GM12878 (cell line): Measurements from ENCODE around the gene MIER3. TPM values are rescaled to one million over a fixed set of nuclear protein-coding genes. Genes with fewer than 3 reads are reported as not detected.

ENCODE experiments used
- ATAC-seq: fragments of 200-7000 bp; cut with Tn5 transposase; 3 replicates; pipeline ENCODE4 v1.9.1; 2020; ENCODE audit warnings: mild to moderate bottlenecking, moderate library complexity
- BruUV-seq: library from RNA; stranded (reverse); fragments of 400-500 nt; replicated peaks from 2 replicates; lab custom pipeline; 2021; lab: Mats Ljungman, UMichigan
- CTCF ChIA-PET: fragments of 300-600 bp; sonication (Branson Sonifier 250); formaldehyde crosslinking; extraction: SDS; loops from one replicate; lab custom pipeline; 2021; ENCODE audit warnings: inconsistent platforms; lab: Yijun Ruan, JAX
- POLR2A ChIA-PET: fragments of 350-600 bp; formaldehyde crosslinking; extraction: SDS; loops from one replicate; lab custom pipeline; 2021; ENCODE audit warnings: inconsistent platforms; lab: Charles Lee
- RAD21 ChIA-PET: fragments of 300-600 bp; sonication (Branson Sonifier 250); formaldehyde crosslinking; loops from one replicate; lab custom pipeline; 2023; ENCODE audit warnings: antibody characterized with exemption; ENCODE audit not compliant: unreplicated experiment; lab: Charles Lee
- SMC1A ChIA-PET: fragments of 300-600 bp; sonication (Branson Sonifier 250); formaldehyde crosslinking; loops from one replicate; lab custom pipeline; 2023; ENCODE audit not compliant: unreplicated experiment, uncharacterized antibody; lab: Charles Lee
- DNase-seq: peaks from one replicate; pipeline ENCODE4 v3.0.0-alpha.2; 2011; ENCODE audit warnings: low read depth, low spot score
- FAIRE-seq: peaks from 3 replicates; lab custom pipeline; 2011; peaks lifted over from hg19 to GRCh38; lab: Jason Lieb, UNC
- H2AFZ ChIP-seq: 2 replicates; pipeline ENCODE4 v1.6.0; 2011; ENCODE audit warnings: low read depth, low read length, control low read depth; ENCODE audit not compliant: control insufficient read depth
- H3K27ac ChIP-seq: 2 replicates; pipeline ENCODE4 v1.5.1; 2011; ENCODE audit warnings: control low read depth; ENCODE audit not compliant: control insufficient read depth, insufficient read depth
- H3K27me3 ChIP-seq, 2 experiments: replicated peaks in 1 of 2; 2 replicates each; pipeline versions ENCODE4 v1.6.0 to v1.6.1; 2011; ENCODE audit warnings: low read length in 1 of 2; ENCODE audit not compliant: control insufficient read depth in 2 of 2, insufficient read depth in 2 of 2
- H3K36me3 ChIP-seq, 2 experiments: 2 replicates each; pipeline ENCODE4 v1.5.1; 2011; ENCODE audit warnings: low read length in 1 of 2; ENCODE audit not compliant: control insufficient read depth in 2 of 2, insufficient read depth in 2 of 2
- H3K4me1 ChIP-seq: 2 replicates; pipeline ENCODE4 v1.6.1; 2011; ENCODE audit warnings: mild to moderate bottlenecking, low read length, moderate library complexity, mixed read lengths; ENCODE audit not compliant: control insufficient read depth, insufficient read depth
- H3K4me2 ChIP-seq: 2 replicates; pipeline ENCODE4 v1.6.0; 2011; ENCODE audit warnings: control low read depth; ENCODE audit not compliant: control insufficient read depth, insufficient read depth
- H3K4me3 ChIP-seq: fragments of 200-600 bp; sonication (generic); 2 replicates; pipeline ENCODE4 v1.5.1; 2016
- H3K79me2 ChIP-seq: 2 replicates; pipeline ENCODE4 v1.6.0; 2011; ENCODE audit warnings: low read length; ENCODE audit not compliant: control insufficient read depth, insufficient read depth
- H3K9ac ChIP-seq: 2 replicates; pipeline ENCODE4 v1.8.0; 2011; ENCODE audit warnings: low read length, control low read depth, mixed read lengths; ENCODE audit not compliant: control insufficient read depth, insufficient read depth
- H3K9me3 ChIP-seq: replicated peaks from 3 replicates; pipeline ENCODE4 v1.5.1; 2011; ENCODE audit warnings: mild to moderate bottlenecking, low read length; ENCODE audit not compliant: control insufficient read depth, insufficient read depth
- H4K20me1 ChIP-seq: 2 replicates; pipeline ENCODE4 v1.6.0; 2011; ENCODE audit not compliant: control insufficient read depth, insufficient read depth
- FOXK2 ChIP-seq: fragments of 450-650 bp; IDR thresholded peaks from 2 replicates; pipeline ENCODE4 v1.6.1; 2017; ENCODE audit warnings: mild to moderate bottlenecking, moderate library complexity
- GABPA ChIP-seq: IDR thresholded peaks from 2 replicates; pipeline ENCODE4 v1.6.1; 2014; ENCODE audit warnings: antibody characterized with exemption, low read depth, mild to moderate bottlenecking, inconsistent platforms
- PRDM15 ChIP-seq: fragments of 450-650 bp; formaldehyde crosslinking; IDR thresholded peaks from 2 replicates; pipeline ENCODE4 v1.4.0; 2020; ENCODE audit warnings: mild to moderate bottlenecking, moderate library complexity
- RELB ChIP-seq: fragments of 450-650 bp; IDR thresholded peaks from 2 replicates; pipeline ENCODE4 v1.6.1; 2017; ENCODE audit warnings: low read depth, mild to moderate bottlenecking, moderate library complexity
- STAT1 ChIP-seq: fragments of 450-650 bp; conservative IDR thresholded peaks from 2 replicates; pipeline ENCODE4 v1.6.1; 2014; ENCODE audit warnings: antibody characterized with exemption, mild to moderate bottlenecking
- SUPT20H ChIP-seq: IDR thresholded peaks from 2 replicates; pipeline ENCODE4 v1.6.1; 2011; ENCODE audit warnings: low read depth, mild to moderate bottlenecking, low read length, moderate library complexity, borderline replicate concordance; ENCODE audit not compliant: control insufficient read depth
- YBX1 ChIP-seq: fragments of 450-650 bp; IDR thresholded peaks from 2 replicates; pipeline ENCODE4 v1.6.1; 2016; ENCODE audit warnings: antibody characterized with exemption
- ZZZ3 ChIP-seq: IDR thresholded peaks from 2 replicates; pipeline ENCODE4 v1.6.1; 2011; ENCODE audit warnings: low read depth; ENCODE audit not compliant: control insufficient read depth, insufficient read length
- WGBS: methylation state at CpG from one replicate; pipeline ENCODE4 v1.1.6; 2016; ENCODE audit warnings: low lambda C conversion rate; ENCODE audit not compliant: insufficient replicate concordance, insufficient coverage; ENCODE audit errors: missing lambda C conversion rate; 5-methylcytosine and 5-hydroxymethylcytosine counted together
- in situ Hi-C: fragments of 300-500 bp; cut with MboI; formaldehyde crosslinking; loops from 9 replicates; pipeline ENCODE4 v1.14.3; 2018; ENCODE audit warnings: mixed read lengths
- intact Hi-C: fragments of 100-400 bp; cut with micrococcal nuclease; formaldehyde crosslinking; loops from one replicate; pipeline ENCODE4 v1.14.2; 2022; ENCODE audit not compliant: unreplicated experiment
- polyA plus RNA-seq, 11 experiments: library from polyadenylated mRNA; depleted of rRNA in 4 of 11; unstranded in 6 of 11; stranded (reverse) in 5 of 11; fragments of >200 nt; fragmentation: Nextera tagmentation in 4 of 11; fragmentation: Illumina TruSeq in 1 of 11; extraction: Ambion mirVana in 4 of 11; extraction: Trizol in 1 of 11; gene quantifications; 1 replicate in 1 of 11; 2 replicates in 10 of 11; pipeline versions ENCODE4 v1.2.1 to v1.2.3, GENCODE V29; 2011 to 2016; ENCODE audit warnings: inconsistent platforms in 2 of 11, missing spikeins in 2 of 11, low read depth in 1 of 11
- total RNA-seq, 4 experiments: library from RNA; depleted of rRNA in 3 of 4; stranded (reverse); fragments of >200 nt in 3 of 4; fragmentation: Illumina TruSeq in 1 of 4; extraction: Trizol in 1 of 4; gene quantifications; 2 replicates each; pipeline versions ENCODE4 v1.2.1 to v1.2.3, GENCODE V29; 2013 to 2021
- TF ChIP-seq, protein P1 (sequence below): fragments of 450-650 bp; IDR thresholded peaks from 2 replicates; pipeline ENCODE4 v1.6.1; 2018; ENCODE audit warnings: mild to moderate bottlenecking, low read depth, moderate library complexity; ENCODE audit not compliant: partially characterized antibody
- TF ChIP-seq, protein P2 (sequence below): IDR thresholded peaks from 2 replicates; pipeline ENCODE4 v1.6.1; 2012; ENCODE audit warnings: low read depth, low read length, improper control_type of control experiment
- TF ChIP-seq, protein P3 (sequence below): fragments of 450-650 bp; IDR thresholded peaks from 2 replicates; pipeline ENCODE4 v1.6.1; 2017; ENCODE audit warnings: antibody characterized with exemption, mild to moderate bottlenecking, moderate library complexity

The MIER3 gene
- total and polyA plus RNA-seq, 10 of the 15 experiments (the other 5 are each of a cell fraction or from before 2014, with no cell fraction given): 2.9 to 14.6 (median 7.2) TPM

DNA sequence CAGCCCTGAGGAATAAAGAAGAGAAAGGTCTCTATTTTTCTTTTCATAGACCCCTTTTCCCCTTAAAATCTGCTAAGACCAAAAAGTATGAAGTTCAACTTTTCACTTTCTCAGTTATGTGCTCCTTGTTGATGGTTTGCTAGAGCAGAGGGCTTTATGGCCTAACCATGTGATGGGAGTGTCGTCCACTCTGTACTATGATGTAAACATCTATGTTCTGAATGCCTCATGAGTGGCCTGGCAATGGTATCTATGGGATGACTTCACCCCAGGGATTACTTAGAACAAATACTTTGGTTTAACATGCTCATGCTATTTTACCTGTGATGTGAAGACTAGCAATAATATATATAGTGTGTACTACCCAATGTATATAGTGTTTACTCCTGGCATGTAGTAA, 43.7 kb upstream of the MIER3 start (continued):
- TF ChIP-seq, protein P1, sequence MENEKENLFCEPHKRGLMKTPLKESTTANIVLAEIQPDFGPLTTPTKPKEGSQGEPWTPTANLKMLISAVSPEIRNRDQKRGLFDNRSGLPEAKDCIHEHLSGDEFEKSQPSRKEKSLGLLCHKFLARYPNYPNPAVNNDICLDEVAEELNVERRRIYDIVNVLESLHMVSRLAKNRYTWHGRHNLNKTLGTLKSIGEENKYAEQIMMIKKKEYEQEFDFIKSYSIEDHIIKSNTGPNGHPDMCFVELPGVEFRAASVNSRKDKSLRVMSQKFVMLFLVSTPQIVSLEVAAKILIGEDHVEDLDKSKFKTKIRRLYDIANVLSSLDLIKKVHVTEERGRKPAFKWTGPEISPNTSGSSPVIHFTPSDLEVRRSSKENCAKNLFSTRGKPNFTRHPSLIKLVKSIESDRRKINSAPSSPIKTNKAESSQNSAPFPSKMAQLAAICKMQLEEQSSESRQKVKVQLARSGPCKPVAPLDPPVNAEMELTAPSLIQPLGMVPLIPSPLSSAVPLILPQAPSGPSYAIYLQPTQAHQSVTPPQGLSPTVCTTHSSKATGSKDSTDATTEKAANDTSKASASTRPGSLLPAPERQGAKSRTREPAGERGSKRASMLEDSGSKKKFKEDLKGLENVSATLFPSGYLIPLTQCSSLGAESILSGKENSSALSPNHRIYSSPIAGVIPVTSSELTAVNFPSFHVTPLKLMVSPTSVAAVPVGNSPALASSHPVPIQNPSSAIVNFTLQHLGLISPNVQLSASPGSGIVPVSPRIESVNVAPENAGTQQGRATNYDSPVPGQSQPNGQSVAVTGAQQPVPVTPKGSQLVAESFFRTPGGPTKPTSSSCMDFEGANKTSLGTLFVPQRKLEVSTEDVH: no peak
- no peak for TF ChIP-seq ZZZ3
- TF ChIP-seq, protein P2, sequence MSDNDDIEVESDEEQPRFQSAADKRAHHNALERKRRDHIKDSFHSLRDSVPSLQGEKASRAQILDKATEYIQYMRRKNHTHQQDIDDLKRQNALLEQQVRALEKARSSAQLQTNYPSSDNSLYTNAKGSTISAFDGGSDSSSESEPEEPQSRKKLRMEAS: no peak
- TF ChIP-seq SUPT20H: no peak
- no peak for TF ChIP-seq STAT1
- no peak for TF ChIP-seq YBX1
- no peak for TF ChIP-seq RELB
- TF ChIP-seq, all 136 proteins: peak for 0

- in situ Hi-C loops (no loop called here), intact Hi-C loops (no loop called here)
- H3K36me3 ChIP-seq: no peaks in the 10 kb centered on the region
- ChIA-PET CTCF (no interaction called here), POLR2A (no interaction called here), RAD21 (interaction anchor here (0.5 kb wide), 1 partner anchor 116 kb away, joined by 4 read pairs; no protein-coding TSS in a partner anchor), SMC1A (no interaction called here)
- no peaks in the 10 kb centered on the region for H3K79me2 ChIP-seq
- no peaks in the 10 kb centered on the region for H4K20me1 ChIP-seq
- H2AFZ ChIP-seq: no peak overlapping the region
- H3K4me1 ChIP-seq: no peaks in the 10 kb centered on the region
- no peak for FAIRE-seq
- no peak for ATAC-seq
- H3K4me3 ChIP-seq: no peak overlapping the region
- no peaks in the 10 kb centered on the region; a peak in 2 of 4 replicates for H3K27me3 ChIP-seq
- no peak overlapping the region for H3K27ac ChIP-seq
- H3K9me3 ChIP-seq: no peaks in the 10 kb centered on the region
- no peak overlapping the region for H3K4me2 ChIP-seq
- WGBS: 43% methylated on average over 2 of the region's 2 CpGs
- no peak overlapping the region for H3K9ac ChIP-seq
- no peak for DNase-seq
- no TSS peak for BruUV-seq
- TF ChIP-seq FOXK2 (no peak), PRDM15 (CRISPR knock-in tag) (no peak), GABPA (no peak)
- TF ChIP-seq, protein P3, sequence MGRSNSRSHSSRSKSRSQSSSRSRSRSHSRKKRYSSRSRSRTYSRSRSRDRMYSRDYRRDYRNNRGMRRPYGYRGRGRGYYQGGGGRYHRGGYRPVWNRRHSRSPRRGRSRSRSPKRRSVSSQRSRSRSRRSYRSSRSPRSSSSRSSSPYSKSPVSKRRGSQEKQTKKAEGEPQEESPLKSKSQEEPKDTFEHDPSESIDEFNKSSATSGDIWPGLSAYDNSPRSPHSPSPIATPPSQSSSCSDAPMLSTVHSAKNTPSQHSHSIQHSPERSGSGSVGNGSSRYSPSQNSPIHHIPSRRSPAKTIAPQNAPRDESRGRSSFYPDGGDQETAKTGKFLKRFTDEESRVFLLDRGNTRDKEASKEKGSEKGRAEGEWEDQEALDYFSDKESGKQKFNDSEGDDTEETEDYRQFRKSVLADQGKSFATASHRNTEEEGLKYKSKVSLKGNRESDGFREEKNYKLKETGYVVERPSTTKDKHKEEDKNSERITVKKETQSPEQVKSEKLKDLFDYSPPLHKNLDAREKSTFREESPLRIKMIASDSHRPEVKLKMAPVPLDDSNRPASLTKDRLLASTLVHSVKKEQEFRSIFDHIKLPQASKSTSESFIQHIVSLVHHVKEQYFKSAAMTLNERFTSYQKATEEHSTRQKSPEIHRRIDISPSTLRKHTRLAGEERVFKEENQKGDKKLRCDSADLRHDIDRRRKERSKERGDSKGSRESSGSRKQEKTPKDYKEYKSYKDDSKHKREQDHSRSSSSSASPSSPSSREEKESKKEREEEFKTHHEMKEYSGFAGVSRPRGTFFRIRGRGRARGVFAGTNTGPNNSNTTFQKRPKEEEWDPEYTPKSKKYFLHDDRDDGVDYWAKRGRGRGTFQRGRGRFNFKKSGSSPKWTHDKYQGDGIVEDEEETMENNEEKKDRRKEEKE: no peak
Measured at GRCh38 chr5:56993241-56993640, 41.3 kb upstream of the MIER3 start.
